ENCODE results near the gene DPP7.

DPP7 gene

GRCh38 chr9:137145731-137146526 lies 31.4 kb upstream of the DPP7 start:
- TF ChIP-seq CTCF (IDR thresholded peaks at IDR 0.05; ENCODE audit: low read depth, low read length), result no peak
- DNase-seq, result no peak
- no peaks in the 10 kb centered on the region for H3K27me3 ChIP-seq (ENCODE audit: insufficient read depth, low read depth, severe bottlenecking)
- H3K9me3 ChIP-seq (ENCODE audit: severe bottlenecking), result no peaks in the 10 kb centered on the region
- H3K4me3 ChIP-seq (ENCODE audit: low read depth, low read length), result no peak overlapping the region
- no peaks in the 10 kb centered on the region for H3K36me3 ChIP-seq
- no peak overlapping the region for H3K27ac ChIP-seq

- no peak overlapping the region for H3K27ac ChIP-seq
- no peaks in the 10 kb centered on the region for H3K36me3 ChIP-seq
- H3K4me3 ChIP-seq (ENCODE audit: low read depth, low read length), result no peak overlapping the region
- peaks cover 11% of the 10 kb centered on the region for H3K27me3 ChIP-seq (ENCODE audit: insufficient read depth, low read depth, severe bottlenecking)
- H3K9me3 ChIP-seq (ENCODE audit: severe bottlenecking), result no peaks in the 10 kb centered on the region
- no peak for TF ChIP-seq CTCF (IDR thresholded peaks at IDR 0.05; ENCODE audit: low read depth, low read length)
- no peak for DNase-seq
These were observed 28.9 kb upstream of the DPP7 start for GRCh38 chr9:137143459-137143858.

GRCh38 chr9:137141976-137142936 lies 27.7 kb upstream of the DPP7 start:
- Histone ChIP-seq H3K27me3 (ENCODE audit: insufficient read depth, low read depth, severe bottlenecking) (peaks cover 12% of the 10 kb centered on the region), H3K9me3 (ENCODE audit: severe bottlenecking) (no peaks in the 10 kb centered on the region), H3K27ac (no peak overlapping the region), H3K4me3 (ENCODE audit: low read depth, low read length) (no peak overlapping the region), H3K36me3 (no peaks in the 10 kb centered on the region)
- TF ChIP-seq CTCF (IDR thresholded peaks at IDR 0.05; ENCODE audit: low read depth, low read length), result no peak
- no peak for DNase-seq

- no peaks in the 10 kb centered on the region for H3K9me3 ChIP-seq (ENCODE audit: severe bottlenecking)
- peaks cover 12% of the 10 kb centered on the region for H3K27me3 ChIP-seq (ENCODE audit: insufficient read depth, low read depth, severe bottlenecking)
- DNase-seq, result no peak
These were observed 26.7 kb upstream of the DPP7 start for GRCh38 chr9:137141050-137141810.

More at GRCh38 chr9:137141050-137141810, 26.7 kb upstream of the DPP7 start:
- no peak overlapping the region for H3K27ac ChIP-seq
- no peaks in the 10 kb centered on the region for H3K36me3 ChIP-seq
- no peak for TF ChIP-seq CTCF (IDR thresholded peaks at IDR 0.05; ENCODE audit: low read depth, low read length)
- no peak overlapping the region for H3K4me3 ChIP-seq (ENCODE audit: low read depth, low read length)
